HL-60/S4 (cell line): Measurements from ENCODE around the gene CCDC107.

Source experiments
- in situ Hi-C: fragments of 300-500 bp; cut with MboI; formaldehyde crosslinking; loops from 2 replicates; pipeline ENCODE4 v1.14.3; 2022; ENCODE audit warnings: low sequenced_read_pairs

CCDC107 gene

GRCh38 chr9:35679766-35680330 lies 21.8 kb downstream of the CCDC107 start:
- in situ Hi-C loops, result no loop called here

GRCh38 chr9:35680331-35681105 lies 22.4 kb downstream of the CCDC107 start:
- in situ Hi-C loops, result no loop called here

GRCh38 chr9:35681341-35682002 lies 23.4 kb downstream of the CCDC107 start:
- in situ Hi-C loops, result no loop called here

- in situ Hi-C loops, result no loop called here
These were observed 24.0 kb downstream of the CCDC107 start for GRCh38 chr9:35682051-35682450.

GRCh38 chr9:35682520-35683315 lies 24.6 kb downstream of the CCDC107 start:
- in situ Hi-C loops, result no loop called here

GRCh38 chr9:35683323-35683722 lies 25.2 kb downstream of the CCDC107 start:
- in situ Hi-C loops, result no loop called here

- in situ Hi-C loops, result no loop called here
These were observed 26.8 kb downstream of the CCDC107 start for GRCh38 chr9:35684921-35685320.

- in situ Hi-C loops, result no loop called here
These were observed 27.4 kb downstream of the CCDC107 start for GRCh38 chr9:35685506-35685905.

- in situ Hi-C loops, result no loop called here
These were observed 28.4 kb downstream of the CCDC107 start for GRCh38 chr9:35686222-35687203.

- in situ Hi-C loops, result no loop called here
These were observed 29.2 kb downstream of the CCDC107 start for GRCh38 chr9:35687306-35687705.

- in situ Hi-C loops, result no loop called here
These were observed 30.0 kb downstream of the CCDC107 start for GRCh38 chr9:35687972-35688557.

GRCh38 chr9:35688558-35689541 lies 30.8 kb downstream of the CCDC107 start:
- in situ Hi-C loops, result no loop called here

- in situ Hi-C loops, result no loop called here
These were observed 31.6 kb downstream of the CCDC107 start, which contains the start of gene TPM2 for GRCh38 chr9:35689542-35690293. TSS of gene TPM2 (minus strand) at chr9:35689925. CDS start at chr9:35689817, 108 bp downstream.

GRCh38 chr9:35690294-35690613 lies 32.2 kb downstream of the CCDC107 start:
- in situ Hi-C loops, result no loop called here

- in situ Hi-C loops, result no loop called here
These were observed 32.7 kb downstream of the CCDC107 start for GRCh38 chr9:35690614-35691333.

- in situ Hi-C loops, result no loop called here
These were observed 33.2 kb downstream of the CCDC107 start for GRCh38 chr9:35691334-35691650.

GRCh38 chr9:35691757-35692301 lies 33.7 kb downstream of the CCDC107 start:
- in situ Hi-C loops, result no loop called here
